PC-9 (cell line): ENCODE results near the gene MATN1. TPM values are rescaled to one million over a fixed set of nuclear protein-coding genes. Genes with fewer than 3 reads are reported as not detected.

ENCODE experiments used
- BruUV-seq: library from RNA; stranded (reverse); fragments of 400-500 nt; replicated peaks from 2 replicates; lab custom pipeline; 2021; lab: Mats Ljungman, UMichigan
- CTCF ChIA-PET: fragments of 300-600 bp; sonication (Branson Sonifier 250); formaldehyde crosslinking; loops from one replicate; lab custom pipeline; 2022; ENCODE audit warnings: antibody characterized with exemption; lab: Charles Lee
- POLR2A ChIA-PET: fragments of 300-600 bp; sonication (Branson Sonifier 250); formaldehyde crosslinking; loops from one replicate; lab custom pipeline; 2022; ENCODE audit warnings: antibody characterized with exemption; ENCODE audit not compliant: unreplicated experiment; lab: Charles Lee
- DNase-seq, 2 experiments: peaks; one replicate each; pipeline versions ENCODE4 v3.0.0 to v3.0.0-alpha.2; 2015 to 2022; ENCODE audit warnings: mixed read lengths in 1 of 2
- H2AFZ ChIP-seq: fragments of 200-600 bp; sonication (generic); 2 replicates; pipeline ENCODE4 v1.8.1; 2017; ENCODE audit warnings: antibody characterized with exemption
- H3F3A ChIP-seq: fragments of 200-600 bp; sonication (generic); 2 replicates; pipeline ENCODE4 v1.8.1; 2017; ENCODE audit warnings: antibody characterized with exemption, mild to moderate bottlenecking, low read depth; ENCODE audit not compliant: insufficient read depth
- H3K27ac ChIP-seq: fragments of 200-600 bp; sonication (generic); 2 replicates; pipeline ENCODE4 v1.6.1; 2016; ENCODE audit warnings: mixed run types
- H3K27me3 ChIP-seq: fragments of 200-600 bp; sonication (generic); 2 replicates; pipeline ENCODE4 v1.6.1; 2016; ENCODE audit warnings: low read depth, mixed run types; ENCODE audit not compliant: insufficient read depth
- H3K36me3 ChIP-seq: fragments of 200-600 bp; sonication (generic); 2 replicates; pipeline ENCODE4 v1.6.1; 2016; ENCODE audit warnings: low read depth, mixed run types
- H3K4me1 ChIP-seq: fragments of 200-600 bp; sonication (generic); replicated peaks from 2 replicates; pipeline ENCODE4 v1.6.1; 2016; ENCODE audit warnings: mixed run types; ENCODE audit not compliant: insufficient read depth
- H3K4me2 ChIP-seq: fragments of 200-600 bp; sonication (generic); 2 replicates; pipeline ENCODE4 v1.6.1; 2017; ENCODE audit warnings: mixed run types
- H3K4me3 ChIP-seq: fragments of 200-600 bp; sonication (generic); 2 replicates; pipeline ENCODE4 v1.6.1; 2016; ENCODE audit warnings: mixed run types
- H3K79me2 ChIP-seq: fragments of 200-600 bp; sonication (generic); 2 replicates; pipeline ENCODE4 v1.6.1; 2017; ENCODE audit warnings: low read depth, mixed run types
- H3K9me2 ChIP-seq: fragments of 200-600 bp; sonication (generic); 2 replicates; pipeline ENCODE4 v1.8.1; 2017; ENCODE audit warnings: mild to moderate bottlenecking; ENCODE audit not compliant: insufficient read depth
- H3K9me3 ChIP-seq: fragments of 200-600 bp; sonication (generic); 2 replicates; pipeline ENCODE4 v1.8.1; 2016; ENCODE audit warnings: low read depth; ENCODE audit not compliant: insufficient read depth
- H4K20me1 ChIP-seq: fragments of 200-600 bp; sonication (generic); 2 replicates; pipeline ENCODE4 v1.8.1; 2017; ENCODE audit not compliant: insufficient read depth
- CTCF ChIP-seq: fragments of 200-600 bp; sonication (generic); conservative IDR thresholded peaks from 2 replicates; pipeline ENCODE4 v1.6.1; 2017; ENCODE audit warnings: mixed run types, antibody characterized with exemption, mild to moderate bottlenecking, moderate library complexity
- EZH2 ChIP-seq: fragments of 200-600 bp; sonication (generic); IDR thresholded peaks from 2 replicates; pipeline ENCODE4 v1.8.0; 2017; ENCODE audit warnings: antibody characterized with exemption, low read depth
- intact Hi-C: fragments of 100-400 bp; cut with micrococcal nuclease; formaldehyde crosslinking; loops from one replicate; pipeline ENCODE4 v1.10.0; 2022; ENCODE audit not compliant: unreplicated experiment
- total RNA-seq: library from RNA; stranded (reverse); gene quantifications from 2 replicates; pipeline ENCODE4 v1.2.3, GENCODE V29; 2021

MATN1 gene
- total RNA-seq, 1 experiment from 2014 or later = 0.37 TPM

GRCh38 chr1:30673395-30673794 lies 50.0 kb downstream of the MATN1 start:
- POLR2A ChIA-PET = no interaction called here
- no TSS peak for BruUV-seq
- DNase-seq = no peak
- H3K4me2 ChIP-seq = no peak overlapping the region
- H3F3A ChIP-seq = no peaks in the 10 kb centered on the region; the same call in 1 of the 2 replicates
- CTCF ChIA-PET = no interaction called here
- H3K9me2 ChIP-seq = no peaks in the 10 kb centered on the region
- H3K27me3 ChIP-seq = no peaks in the 10 kb centered on the region
- no peak overlapping the region for H3K27ac ChIP-seq
- H3K4me1 ChIP-seq = peaks cover 6% of the 10 kb centered on the region
- no peaks in the 10 kb centered on the region for H3K9me3 ChIP-seq
- no peak overlapping the region for H3K4me3 ChIP-seq
- H2AFZ ChIP-seq = no peak overlapping the region
- no peaks in the 10 kb centered on the region for H4K20me1 ChIP-seq
- intact Hi-C loops = no loop called here
- TF ChIP-seq CTCF (no peak), EZH2 (no peak)
- no peaks in the 10 kb centered on the region for H3K36me3 ChIP-seq
- H3K79me2 ChIP-seq = no peaks in the 10 kb centered on the region

- H3K9me2 ChIP-seq = no peaks in the 10 kb centered on the region
- no TSS peak for BruUV-seq
- H3K4me3 ChIP-seq = no peak overlapping the region
- DNase-seq = no peak
- intact Hi-C loops = no loop called here
- H3K27me3 ChIP-seq = no peaks in the 10 kb centered on the region
- no peaks in the 10 kb centered on the region for H3K36me3 ChIP-seq
- H3K4me1 ChIP-seq = peaks cover 10% of the 10 kb centered on the region
- H3K27ac ChIP-seq = no peak overlapping the region
- ChIA-PET POLR2A (no interaction called here), CTCF (no interaction called here)
- no peaks in the 10 kb centered on the region; the same call in 1 of the 2 replicates for H3F3A ChIP-seq
- no peak overlapping the region for H3K4me2 ChIP-seq
- H4K20me1 ChIP-seq = no peaks in the 10 kb centered on the region
- no peaks in the 10 kb centered on the region for H3K9me3 ChIP-seq
- no peaks in the 10 kb centered on the region for H3K79me2 ChIP-seq
- TF ChIP-seq EZH2 = no peak
- TF ChIP-seq CTCF = no peak
- H2AFZ ChIP-seq = no peak overlapping the region
Measured at GRCh38 chr1:30672661-30673060, 50.7 kb downstream of the MATN1 start.

GRCh38 chr1:30670240-30671060 lies 52.9 kb downstream of the MATN1 start:
- Histone ChIP-seq H2AFZ (no peak overlapping the region), H3F3A (no peaks in the 10 kb centered on the region; the same call in 1 of the 2 replicates), H3K79me2 (no peaks in the 10 kb centered on the region), H4K20me1 (no peaks in the 10 kb centered on the region), H3K36me3 (no peaks in the 10 kb centered on the region), H3K4me2 (no peak overlapping the region), H3K9me3 (no peaks in the 10 kb centered on the region), H3K9me2 (no peaks in the 10 kb centered on the region), H3K4me1 (peaks cover 8% of the 10 kb centered on the region), H3K27ac (no peak overlapping the region), H3K27me3 (no peaks in the 10 kb centered on the region), H3K4me3 (no peak overlapping the region)
- intact Hi-C loops = no loop called here
- ChIA-PET CTCF (no interaction called here), POLR2A (no interaction called here)
- TF ChIP-seq CTCF = no peak
- TF ChIP-seq EZH2 = no peak
- DNase-seq = no peak
- no TSS peak for BruUV-seq
